HL-60/S4 treated with retinoic acid at 250 ng/mL for 4 days and 3 days (cell line): ENCODE data around the gene ENTREP1.
"Not testable (repeated sequence)": the region's sequence is repeated elsewhere in the genome, so short reads cannot be mapped to it uniquely, and the experiment has no call there.

Source experiments
- in situ Hi-C: fragments of 300-500 bp; cut with MboI; formaldehyde crosslinking; loops from 2 replicates; pipeline ENCODE4 v1.7.0; 2022; ENCODE audit warnings: low sequenced_read_pairs

ENTREP1 gene

DNA sequence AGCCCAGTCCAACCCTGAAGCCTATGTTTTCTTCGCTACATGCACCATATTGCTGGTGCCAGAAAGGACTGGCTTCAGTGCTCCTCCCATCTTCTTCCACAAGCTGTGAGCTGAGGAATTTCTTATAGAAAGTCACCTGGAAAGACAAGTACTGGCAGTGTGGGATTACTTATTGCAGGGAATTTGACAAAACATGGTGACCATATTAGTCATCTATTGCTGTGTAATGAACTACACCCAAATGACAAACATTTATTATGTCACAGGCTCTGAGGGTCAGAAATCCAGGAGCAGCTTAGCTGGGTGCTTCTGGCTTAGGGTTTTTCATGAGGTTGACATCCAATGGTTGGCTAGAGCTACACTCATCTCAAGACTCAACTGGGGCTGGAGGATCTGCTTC, 75.5 kb downstream of the ENTREP1 start:
- in situ Hi-C loops, result no loop called here

DNA sequence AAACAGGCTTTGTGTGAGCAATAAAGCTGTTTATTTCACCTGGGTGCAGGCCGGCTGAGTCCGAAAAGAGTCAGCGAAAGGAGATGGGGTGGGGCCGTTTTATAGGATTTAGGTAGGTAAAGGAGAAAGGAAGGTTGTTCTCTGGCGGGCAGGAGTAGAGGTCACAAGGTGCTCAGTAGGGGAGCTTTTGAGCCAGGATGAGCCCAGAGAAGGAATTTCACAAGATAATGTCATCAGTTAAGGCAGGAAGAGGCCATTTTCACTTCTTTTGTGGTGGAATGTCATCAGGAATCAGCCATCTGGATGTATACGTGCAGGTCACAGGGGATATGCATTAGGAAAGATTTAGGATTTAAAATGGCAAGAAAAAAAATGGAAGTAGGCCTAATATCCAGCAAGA, 84.9 kb downstream of the ENTREP1 start:
- in situ Hi-C loops, result not testable (repeated sequence)

DNA sequence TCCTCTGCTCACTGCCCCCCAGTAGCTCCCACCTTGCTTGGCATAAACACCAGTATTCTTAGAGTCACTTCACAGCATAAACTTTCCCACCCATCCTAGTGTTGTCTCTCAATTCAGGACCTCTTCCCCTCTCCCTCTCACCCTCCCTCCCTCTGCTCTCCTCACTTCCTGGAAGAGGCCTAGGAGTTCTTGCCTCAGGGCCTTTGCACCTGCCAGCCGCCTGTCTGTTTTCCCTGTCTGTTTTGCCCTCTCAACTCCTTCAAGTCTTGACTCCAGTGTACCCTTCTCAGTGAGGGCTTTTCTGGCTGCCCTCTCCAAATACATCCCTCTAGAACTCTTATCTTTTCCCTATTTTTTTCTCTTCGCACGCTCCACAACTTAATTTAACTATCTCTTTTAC, 86.2 kb downstream of the ENTREP1 start:
- in situ Hi-C loops, result no loop called here

DNA sequence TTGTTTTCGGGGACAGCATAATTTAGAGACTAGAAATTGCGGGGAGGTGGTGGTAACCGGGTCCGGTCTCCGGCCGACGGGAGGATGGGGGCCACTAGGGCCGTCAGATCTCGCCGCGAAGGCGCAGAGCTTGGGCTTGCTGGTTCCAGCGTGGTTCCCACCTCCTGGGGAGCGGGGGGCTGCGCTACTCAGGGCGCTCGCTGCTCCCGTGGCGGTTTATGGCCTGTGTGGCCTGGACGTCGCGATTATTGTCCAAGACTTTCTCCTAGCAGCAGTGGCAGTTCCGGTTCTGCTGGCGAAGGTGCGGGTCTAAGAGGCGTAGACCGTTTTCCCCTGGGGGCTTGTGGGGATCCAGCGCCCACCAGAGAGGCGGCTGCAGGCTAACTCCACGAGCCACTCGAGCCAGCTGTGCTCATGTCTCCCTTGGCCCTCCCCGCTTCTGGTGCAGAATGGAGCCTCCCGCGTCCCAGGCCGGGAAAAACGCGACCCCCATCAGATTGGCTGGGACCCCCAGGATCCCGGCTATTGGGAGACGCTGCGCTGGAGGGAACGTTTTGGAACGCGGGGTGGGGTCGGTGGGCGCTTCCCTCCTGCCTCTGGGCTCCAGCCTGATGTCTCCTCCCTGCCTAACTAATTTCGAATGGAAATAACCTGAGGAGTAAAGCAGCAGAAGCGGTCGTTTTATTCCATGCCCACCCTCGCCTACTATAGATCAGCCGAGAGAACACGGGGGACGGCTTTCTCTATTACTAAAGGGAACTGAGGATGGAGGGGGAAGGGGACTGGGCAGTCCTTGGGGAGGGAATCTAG, 87.1 kb downstream of the ENTREP1 start:
- in situ Hi-C loops, result no loop called here

DNA sequence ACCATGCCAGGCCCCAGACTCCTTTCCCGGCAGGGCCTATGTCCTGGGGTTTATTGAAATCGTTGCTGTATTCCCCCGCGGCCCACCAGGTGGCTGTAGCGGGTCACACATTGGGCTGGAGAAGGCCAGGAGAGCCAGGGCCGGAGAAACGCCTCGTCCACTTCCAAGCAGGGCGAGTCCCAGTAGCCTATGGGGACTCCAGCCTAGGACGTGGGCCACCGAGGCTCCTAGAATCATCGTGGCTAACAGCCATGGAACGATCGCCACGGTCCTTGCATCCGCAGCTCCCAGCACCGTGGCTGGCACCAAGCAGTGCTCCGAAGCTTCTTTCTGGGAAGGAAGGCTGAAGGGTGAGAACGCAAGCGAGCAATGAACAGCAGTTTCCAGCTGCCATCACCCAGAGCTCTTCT, 87.7 kb downstream of the ENTREP1 start:
- in situ Hi-C loops, result no loop called here

DNA sequence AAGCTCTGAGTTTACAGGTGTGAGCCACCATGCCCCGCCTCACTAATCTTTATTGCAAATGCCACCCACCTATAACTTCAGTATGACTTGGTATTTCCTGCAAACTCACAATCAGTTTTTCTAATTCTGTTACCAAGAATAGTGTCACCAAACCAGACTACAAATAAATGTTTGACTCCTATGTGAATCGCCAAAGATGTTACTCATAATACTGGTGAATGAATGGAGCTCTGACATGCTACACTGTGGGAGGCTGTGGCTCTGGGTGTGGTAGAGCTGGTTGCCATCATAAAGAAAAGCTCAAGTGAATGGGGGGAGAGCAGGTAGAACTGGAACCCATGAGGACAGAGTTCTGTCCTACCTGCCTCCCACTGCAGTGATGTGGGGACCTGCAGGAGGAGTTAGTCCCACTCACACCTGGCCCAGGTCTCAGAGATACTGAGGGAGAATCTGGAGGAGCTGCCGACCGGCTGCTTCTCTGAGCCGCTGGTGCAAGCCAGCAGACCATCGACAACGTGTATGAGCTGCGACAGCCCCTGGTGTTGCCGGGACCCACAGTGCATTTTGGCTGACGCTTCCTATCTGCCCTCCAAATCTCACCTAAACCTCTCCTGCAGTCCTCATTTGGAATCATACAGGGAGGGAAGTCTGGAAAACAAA, 95.7 kb downstream of the ENTREP1 start:
- in situ Hi-C loops, result no loop called here

DNA sequence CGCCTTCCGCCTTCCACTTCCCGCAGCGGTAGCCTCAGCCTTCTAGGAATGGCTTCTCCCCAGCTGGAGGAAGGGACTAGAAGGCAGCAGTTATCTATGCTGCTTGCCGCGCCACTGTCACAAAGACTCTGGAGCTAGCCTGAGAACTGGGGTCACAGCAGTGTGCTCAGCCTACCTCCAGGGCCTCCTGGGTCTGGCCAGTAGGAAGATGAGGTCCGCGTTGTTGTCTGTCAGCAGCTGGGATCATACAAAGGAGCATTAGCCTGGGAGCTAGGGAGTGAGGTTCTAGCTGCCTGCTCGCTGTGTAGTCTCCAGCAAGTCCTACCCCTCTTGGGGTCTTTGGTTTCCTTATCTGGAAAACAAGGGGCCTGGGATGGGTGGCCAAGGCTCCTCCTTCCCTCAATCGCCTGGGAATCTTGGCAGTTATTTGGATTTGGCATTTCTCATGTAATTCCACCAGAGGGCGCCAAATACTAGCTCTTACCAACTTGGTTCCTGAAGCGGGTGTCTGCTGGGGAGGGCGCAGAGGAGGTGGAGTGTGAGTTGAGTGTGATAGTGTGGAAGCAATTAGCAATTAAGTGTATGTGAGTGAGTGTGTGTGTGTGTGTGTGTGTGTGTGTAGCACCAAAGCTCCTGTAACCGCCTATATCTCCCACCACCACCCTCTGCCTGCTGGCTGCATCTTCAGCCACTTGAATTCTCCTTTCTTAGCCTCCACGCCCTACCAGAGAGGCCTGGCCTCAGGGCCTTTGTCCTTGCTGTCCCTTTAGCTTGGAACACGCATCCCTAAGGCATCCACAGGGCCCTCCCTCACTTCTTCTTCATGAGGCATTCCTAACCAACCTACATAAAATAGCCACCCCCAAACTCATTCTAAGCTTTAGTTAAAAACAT, 97.1 kb downstream of the ENTREP1 start:
- in situ Hi-C loops, result no loop called here

DNA sequence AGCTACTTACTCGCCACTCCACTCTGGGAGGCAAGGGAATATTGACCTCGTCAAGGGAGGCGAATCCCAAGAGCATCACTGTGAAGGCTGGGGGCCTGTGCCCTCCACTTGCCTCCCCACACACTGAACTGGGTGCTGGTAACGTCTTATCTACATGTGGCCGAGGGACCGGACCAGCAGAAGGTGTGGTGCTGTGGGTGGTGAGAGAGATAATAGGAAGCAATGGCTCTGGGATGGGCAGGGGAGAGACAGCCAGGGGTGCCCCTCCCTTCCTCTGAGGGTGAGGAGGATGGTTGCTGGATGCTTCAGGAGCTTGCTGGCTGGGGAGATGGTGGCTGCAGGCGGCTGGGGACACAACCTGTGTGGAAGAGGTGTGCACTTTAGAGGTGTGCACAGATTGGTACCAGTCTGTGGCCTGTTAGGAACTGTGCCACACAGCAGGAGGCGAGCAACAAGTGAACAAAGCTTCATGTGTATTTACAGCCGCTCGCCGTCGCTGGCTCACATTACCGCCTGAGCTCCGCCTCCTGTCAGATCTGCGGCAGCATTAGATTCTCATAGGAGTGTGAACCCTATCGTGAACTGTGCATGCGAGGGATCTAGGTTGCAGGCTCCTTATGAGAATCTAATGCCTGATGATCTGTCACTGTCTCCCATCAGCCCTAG, 100.3 kb downstream of the ENTREP1 start:
- in situ Hi-C loops, result loop anchor here (25.0 kb wide), 1 partner anchor 487 kb away; no protein-coding TSS in a partner anchor

DNA sequence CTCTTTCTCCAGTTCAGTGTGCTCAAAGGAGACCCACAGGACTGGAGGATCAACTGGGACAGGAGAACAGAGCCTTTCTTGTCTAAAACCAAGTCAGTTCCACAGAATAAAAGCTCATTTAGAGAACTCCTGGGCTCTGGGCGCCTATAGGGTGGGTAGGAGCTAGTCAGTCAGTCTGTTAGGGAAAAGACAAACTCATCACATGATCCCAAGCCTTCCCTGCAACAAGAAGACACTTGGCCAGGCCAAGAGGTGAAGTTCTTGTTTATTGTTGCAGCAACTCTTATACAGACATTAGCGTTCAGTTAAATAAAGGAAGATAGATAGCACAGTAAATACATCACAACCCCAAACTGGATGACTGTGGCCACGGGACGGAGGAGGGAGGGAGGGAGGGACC, 102.3 kb downstream of the ENTREP1 start:
- in situ Hi-C loops, result loop anchor here (25.0 kb wide), 1 partner anchor 485 kb away; no protein-coding TSS in a partner anchor

DNA sequence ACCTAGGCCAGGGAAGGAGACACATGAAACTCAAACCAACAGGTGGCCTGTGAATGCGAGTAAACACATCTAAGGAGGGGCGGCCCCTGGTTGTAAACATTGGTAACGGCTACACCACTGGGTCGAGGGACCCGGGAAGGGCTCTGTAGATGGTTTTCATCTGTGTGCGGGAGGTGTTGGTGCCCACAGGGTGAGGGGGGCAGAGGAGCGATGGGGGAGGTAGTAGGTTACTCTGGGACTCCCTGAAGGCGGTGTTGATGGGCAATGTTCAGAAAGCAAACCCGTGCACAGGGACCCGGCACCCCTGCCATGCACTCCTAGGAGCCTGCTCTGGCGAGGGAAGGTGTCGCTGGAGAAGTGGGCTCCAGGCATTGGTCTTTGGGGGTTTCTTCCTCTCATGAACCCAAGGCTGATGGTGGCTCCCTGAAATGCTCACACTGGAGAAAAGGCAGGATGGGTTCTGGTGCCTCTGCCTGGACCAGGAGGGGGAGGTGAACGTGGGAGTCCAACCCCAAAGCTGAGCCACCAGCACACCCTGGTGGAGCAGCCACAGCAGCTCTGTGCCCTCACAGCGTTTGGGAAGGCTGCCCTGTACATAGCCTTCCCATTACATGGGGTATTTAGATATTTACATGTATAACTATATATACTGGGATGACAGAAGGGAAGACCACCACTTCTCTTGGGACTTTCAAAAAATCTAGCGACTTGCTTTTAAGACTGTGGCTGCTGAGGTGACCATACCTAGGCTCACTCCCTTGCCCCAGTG, 103.2 kb downstream of the ENTREP1 start:
- in situ Hi-C loops, result loop anchor here (25.0 kb wide), 1 partner anchor 484 kb away; no protein-coding TSS in a partner anchor

DNA sequence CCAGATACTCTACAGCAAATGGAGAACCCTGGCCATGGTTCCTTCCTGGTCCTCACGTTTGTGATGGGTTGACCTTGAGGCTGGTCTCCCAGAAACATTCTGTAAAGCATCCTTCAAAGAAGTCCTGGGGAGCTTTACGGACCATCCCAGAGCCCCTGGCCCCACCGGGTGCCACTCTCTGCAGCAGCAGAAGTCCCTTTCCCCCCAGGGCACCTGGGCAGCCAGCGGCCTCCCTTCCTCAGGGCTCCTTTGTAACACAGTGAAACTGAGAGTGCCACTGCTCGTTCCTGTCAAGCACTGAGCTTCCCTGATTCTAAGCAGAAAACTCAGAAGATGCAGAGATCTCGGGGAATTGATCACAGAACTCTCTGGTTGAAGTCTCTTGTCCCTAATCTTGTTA, 104.3 kb downstream of the ENTREP1 start:
- in situ Hi-C loops, result loop anchor here (25.0 kb wide), 1 partner anchor 483 kb away; no protein-coding TSS in a partner anchor

DNA sequence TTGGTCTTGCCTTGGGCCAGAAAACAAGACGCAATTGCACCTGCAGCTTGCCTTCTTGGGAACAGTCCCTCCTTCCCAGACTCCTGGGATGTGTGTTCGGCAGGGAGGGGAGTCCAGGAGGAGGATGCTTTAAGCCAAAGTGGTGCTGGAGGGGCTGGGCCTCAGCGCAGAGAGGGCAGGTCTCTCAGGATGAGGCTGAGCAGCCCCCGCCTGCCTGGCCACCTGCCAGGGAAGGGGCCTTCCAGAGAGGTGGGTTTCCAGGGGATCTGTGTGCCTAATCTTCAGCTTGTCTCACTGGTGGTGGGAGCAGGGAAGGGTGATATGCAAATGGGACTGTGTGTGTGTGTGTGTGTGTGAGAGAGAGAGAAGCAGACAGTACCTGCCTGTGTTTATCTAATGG, 105.2 kb downstream of the ENTREP1 start:
- in situ Hi-C loops, result loop anchor here (25.0 kb wide), 1 partner anchor 482 kb away; no protein-coding TSS in a partner anchor

DNA sequence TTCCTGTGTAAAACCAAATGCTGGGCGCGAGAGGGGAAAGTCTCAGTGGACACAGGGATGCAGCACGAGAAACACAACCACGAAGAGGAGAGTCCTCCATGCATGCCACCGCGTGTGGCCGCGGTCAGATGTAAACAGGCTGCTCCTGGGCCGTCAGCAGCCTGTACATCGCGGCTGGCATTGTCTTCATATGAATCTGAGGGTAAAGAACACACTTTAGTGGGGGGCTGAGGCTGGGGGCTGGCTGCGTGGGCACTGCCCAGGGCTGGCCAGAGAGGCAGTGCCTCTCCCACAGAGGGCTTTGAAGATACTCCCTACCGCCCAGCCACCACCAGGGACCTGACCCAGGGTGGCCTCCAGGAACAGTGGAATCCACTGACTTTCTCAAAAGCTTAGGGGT, 106.2 kb downstream of the ENTREP1 start:
- in situ Hi-C loops, result loop anchor here (25.0 kb wide), 1 partner anchor 481 kb away; no protein-coding TSS in a partner anchor

DNA sequence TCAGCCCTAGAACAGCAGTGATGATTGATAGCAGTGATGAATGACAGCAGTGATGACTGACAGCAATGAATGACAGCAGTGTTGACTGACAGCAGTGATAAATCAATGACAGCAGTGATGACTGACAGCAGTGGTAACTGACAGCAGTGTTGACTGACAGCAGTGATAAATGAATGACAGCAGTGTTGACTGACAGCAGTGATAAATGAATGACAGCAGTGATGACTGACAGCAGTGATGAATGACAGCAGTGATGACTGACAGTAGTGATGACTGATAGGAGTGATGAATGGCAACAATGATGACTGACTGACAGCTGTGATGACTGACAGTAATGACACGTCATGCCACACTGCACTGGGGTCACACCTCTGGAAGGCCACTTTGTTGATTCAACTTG, 106.8 kb downstream of the ENTREP1 start:
- in situ Hi-C loops, result loop anchor here (25.0 kb wide), 1 partner anchor 481 kb away; no protein-coding TSS in a partner anchor

DNA sequence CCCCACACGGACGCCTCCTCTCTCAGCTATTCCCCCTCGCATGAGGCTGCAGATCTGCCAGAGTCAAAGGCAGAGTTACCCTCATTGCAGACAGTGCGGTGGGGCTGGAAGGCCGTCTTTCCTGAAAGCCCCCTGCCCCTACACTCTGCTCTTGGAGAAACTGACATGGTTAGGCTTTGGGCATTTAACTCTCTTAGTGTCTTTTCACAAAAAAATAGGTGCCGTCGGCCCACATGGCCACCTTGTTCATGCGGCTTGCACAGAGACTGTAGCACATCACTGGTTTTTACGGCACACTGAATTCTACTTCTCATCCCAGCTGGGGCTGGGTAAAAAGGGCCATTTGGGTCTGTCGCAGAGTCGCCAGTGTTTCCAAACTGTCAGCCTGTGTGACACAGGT, 107.6 kb downstream of the ENTREP1 start:
- in situ Hi-C loops, result loop anchor here (25.0 kb wide), 1 partner anchor 480 kb away; no protein-coding TSS in a partner anchor

DNA sequence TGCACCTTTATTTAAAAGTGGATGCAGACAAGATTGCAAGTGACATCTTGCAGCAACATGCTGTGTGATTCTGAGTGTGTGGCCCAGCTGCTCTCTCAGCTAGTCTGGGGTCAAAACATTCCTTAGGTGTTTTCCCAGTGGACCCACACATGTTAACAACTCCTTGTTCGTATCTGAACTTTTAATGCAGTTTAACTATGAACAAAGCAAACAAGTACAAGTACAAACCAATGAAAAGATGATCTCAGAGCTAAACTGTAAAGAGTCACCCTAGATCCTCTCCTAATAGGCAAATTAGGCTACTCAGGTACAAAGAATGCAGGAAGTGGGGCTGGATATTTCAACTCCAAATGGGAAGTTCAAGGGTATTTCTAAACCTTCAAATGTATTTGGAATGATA, 108.4 kb downstream of the ENTREP1 start:
- in situ Hi-C loops, result loop anchor here (25.0 kb wide), 1 partner anchor 479 kb away; no protein-coding TSS in a partner anchor

DNA sequence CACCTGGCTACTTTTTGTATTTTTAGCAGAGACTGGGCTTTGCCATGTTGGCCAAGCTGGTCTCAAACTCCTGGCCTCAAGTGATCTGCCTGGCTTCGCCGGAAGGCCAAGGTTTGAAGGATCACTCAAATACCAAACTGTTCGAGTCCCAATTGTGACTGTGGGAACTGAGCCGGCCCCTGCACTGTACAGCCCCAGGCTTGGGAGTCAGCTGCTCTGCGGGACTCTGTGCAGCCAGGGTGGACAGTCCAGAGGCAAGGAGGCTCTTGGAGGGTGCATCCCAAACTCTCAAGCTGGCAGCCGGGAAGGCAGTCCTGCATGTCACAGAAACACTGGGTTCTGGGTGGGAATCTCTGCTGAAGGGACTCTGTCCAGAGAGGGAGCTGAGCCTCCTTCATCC, 109.0 kb downstream of the ENTREP1 start:
- in situ Hi-C loops, result loop anchor here (25.0 kb wide), 1 partner anchor 478 kb away; no protein-coding TSS in a partner anchor

DNA sequence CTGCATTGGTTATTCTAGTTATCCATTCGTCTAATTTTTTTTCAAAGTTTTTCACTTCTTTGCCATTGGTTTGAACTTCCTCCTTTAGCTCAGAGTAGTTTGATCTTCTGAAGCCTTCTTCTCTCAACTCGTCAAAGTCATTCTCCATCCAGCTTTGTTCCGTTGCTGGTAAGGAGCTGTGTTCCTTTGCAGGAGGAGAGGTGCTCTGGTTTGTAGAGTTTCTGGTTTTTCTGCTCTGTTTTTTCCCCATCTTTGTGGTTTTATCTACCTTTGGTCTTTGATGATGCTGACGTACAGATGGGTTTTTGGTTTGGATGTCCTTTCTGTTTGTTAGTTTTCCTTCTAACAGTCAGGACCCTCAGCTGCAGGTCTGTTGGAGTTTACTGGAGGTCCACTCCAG, 114.6 kb downstream of the ENTREP1 start:
- in situ Hi-C loops, result loop anchor here (25.0 kb wide), 1 partner anchor 473 kb away; no protein-coding TSS in a partner anchor

DNA sequence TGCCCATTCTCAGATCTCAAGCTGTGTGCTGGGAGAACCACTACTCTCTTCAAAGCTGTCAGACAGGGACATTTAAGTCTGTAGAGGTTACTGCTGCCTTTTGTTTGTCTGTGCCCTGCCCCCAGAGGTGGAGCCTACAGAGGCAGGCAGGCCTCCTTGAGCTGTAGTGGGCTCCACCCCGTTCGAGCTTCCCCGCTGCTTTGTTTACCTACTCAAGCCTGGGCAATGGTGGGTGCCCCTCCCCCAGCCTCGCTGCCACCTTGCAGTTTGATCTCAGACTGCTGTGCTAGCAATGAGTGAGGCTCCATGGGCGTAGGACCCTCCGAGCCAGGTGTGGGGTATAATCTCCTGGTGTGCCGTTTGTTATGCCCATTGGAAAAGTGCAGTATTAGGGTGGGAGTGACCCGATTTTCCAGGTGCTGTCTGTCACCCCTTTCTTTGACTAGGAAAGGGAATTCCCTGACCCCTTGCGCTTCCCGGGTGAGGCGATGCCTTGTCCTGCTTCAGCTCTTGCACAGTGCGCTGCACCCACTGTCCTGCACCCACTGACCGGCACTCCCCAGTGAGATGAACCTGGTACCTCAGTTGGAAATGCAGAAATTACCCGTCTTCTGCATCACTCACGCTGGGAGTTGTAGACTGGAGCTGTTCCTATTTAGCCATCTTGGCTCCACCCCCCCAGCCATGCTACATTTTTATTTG, 115.4 kb downstream of the ENTREP1 start:
- in situ Hi-C loops, result loop anchor here (25.0 kb wide), 1 partner anchor 472 kb away; no protein-coding TSS in a partner anchor
